Fibroblast of skin of abdomen (primary cell): Measurements from ENCODE around the gene FAAH2.
"Not testable (repeated sequence)": the region's sequence is repeated elsewhere in the genome, so short reads cannot be mapped to it uniquely, and the experiment has no call there.

Source experiments
- DNase-seq: peaks from one replicate; pipeline ENCODE4 v3.0.0-alpha.2; 2013

FAAH2 gene

DNA sequence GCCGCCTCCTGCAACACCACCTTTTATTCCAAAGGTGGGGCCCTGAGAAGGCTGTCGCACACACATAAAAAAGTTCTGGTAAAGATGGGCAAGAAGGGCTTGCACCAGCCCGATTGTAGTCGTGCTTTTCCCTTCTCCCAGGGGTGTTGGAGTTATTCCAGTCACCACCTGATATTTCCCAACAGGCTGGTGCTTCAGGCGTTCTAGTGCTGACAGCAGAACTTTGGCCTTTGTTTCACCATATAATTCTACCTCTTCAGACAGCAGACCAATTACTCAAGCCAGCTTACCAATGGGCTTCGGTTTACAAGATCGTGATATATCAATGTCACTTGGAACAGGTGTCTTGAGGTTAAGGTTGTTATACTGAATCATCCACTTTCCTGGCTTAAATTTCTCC lies 107.7 kb downstream of the FAAH2 start:
- DNase-seq, result not testable (repeated sequence)

GRCh38 chrX:57403191-57403590 lies 116.7 kb downstream of the FAAH2 start:
- not testable (repeated sequence) for DNase-seq

GRCh38 chrX:57406149-57406548 lies 119.6 kb downstream of the FAAH2 start:
- no peak for DNase-seq

- DNase-seq, result no peak
These were observed 131.3 kb downstream of the FAAH2 start for GRCh38 chrX:57417827-57418226.

DNA sequence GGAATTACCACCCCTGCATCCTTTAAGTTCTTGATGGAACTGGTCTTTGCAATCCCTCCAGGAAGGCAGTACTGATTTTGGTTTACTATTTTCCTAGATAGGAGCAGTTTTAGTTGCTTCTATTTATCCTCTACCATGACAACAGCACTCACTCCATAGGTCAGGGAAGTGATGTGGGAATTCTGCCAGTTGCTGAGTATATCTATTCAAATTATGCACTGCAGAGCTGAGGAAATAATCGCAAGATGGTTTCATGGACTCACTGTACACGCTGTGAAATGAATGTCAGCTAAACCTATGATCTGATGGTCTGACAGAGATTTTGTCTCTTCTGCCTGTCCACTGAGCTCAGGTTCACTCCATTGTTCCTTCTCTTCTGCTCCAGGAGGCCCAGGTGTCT lies 135.8 kb downstream of the FAAH2 start:
- no peak for DNase-seq

GRCh38 chrX:57422790-57423189 lies 136.3 kb downstream of the FAAH2 start:
- DNase-seq, result no peak

DNA sequence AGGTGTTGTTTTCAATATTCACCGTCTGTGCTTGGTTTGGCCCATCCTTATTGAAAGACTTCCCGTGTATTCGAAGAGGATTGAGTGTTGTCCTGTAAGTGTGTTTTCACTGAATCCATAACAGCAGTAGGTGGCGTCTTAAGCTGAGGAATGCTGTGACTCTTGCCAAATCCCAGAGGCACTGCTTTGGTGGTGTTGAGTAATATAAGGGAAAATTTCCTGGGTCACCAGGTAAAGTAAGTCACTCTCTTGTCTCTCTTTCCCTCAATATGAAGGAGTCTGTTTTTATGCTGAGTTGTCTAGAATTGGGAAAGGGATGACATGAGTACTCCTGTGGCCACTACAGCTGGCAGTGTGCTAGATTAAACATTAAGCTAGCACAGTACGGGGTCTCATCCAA lies 158.6 kb downstream of the FAAH2 start:
- DNase-seq, result no peak

DNA sequence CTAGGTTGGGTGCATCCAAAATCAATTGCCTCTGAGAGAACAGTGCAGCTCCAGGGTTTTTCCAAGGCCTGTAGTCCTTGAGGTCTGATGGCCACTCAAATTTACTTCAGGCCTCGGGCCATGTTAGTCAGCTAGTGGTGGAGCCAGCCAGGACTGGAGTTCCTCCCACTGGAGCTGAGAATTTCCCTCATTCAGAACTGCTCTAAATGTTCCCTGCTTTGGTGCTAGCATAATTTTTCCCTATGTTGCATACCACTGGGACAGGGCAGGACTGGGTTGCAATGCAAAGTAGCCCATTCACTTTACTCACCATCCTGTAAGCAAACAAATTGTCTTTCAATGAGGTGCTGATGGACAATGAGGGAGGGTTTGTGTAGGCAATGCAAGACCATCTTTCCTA lies 159.3 kb downstream of the FAAH2 start:
- no peak for DNase-seq

DNA sequence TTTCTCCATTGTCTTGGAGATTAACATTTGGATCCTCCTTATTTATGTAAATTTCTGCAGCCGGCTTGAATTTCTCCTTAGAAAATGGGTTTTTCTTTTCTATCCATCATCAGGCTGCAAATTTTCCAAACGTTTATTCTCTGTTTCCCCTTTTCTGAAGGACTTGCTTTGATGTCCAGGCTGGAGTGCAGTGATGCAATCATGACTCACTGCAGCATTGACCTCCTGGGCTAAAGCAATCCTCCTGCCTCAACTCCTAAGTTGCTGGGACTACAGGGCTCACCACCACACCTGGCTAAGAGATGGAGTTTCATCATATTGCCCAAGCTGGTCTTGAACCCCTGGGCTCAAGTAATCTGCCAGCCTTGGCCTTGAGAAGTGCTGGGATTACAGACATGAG lies 161.3 kb downstream of the FAAH2 start:
- no peak for DNase-seq

DNA sequence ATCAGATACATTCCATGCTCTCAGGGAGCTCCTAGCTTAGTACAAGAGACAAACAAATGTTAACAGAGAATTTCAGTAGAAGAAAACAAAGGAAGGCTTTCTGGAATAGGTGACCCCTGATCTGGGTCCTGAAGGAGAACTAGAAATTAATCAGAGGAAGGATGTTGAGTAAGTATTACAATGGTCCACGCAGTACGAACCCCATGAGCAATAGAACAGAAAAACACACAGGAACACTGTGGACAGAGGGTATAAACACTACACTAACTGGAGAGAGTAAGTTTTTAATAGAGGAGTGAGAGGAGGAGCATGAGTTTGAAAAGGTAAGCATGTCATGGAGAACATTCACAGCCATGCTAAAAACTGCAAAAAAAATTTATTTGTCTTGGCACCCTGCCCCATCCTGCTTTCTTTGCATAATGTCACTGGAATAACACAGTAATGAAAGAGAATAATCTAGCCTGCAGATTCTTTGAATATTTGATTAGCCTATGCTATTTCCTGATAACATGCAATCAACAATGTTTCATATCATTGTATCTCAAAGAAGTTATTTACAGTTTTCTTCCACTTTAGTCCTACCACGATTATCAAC lies 165.0 kb downstream of the FAAH2 start:
- DNase-seq, result no peak

DNA sequence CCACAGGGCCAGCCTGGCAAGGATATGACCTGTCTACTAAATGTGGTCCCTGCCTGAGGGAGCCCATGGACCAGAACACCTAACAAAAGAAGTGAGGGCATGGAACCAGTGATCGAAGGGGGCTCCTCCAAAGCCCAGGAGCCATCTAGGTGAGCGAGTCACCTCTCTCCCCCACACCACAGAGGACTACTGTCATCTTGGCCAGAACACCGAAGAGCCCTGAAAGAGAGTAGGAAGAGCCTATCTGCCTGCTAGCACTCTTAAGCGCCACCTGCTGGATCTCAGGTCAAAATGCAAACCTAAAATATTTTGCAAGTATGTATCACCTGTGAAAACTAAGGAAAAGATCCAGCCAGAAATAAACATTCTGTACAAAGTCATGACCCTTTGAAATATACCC lies 167.4 kb downstream of the FAAH2 start:
- no peak for DNase-seq

- no peak for DNase-seq
These were observed 195.0 kb downstream of the FAAH2 start for GRCh38 chrX:57481514-57481913.

DNA sequence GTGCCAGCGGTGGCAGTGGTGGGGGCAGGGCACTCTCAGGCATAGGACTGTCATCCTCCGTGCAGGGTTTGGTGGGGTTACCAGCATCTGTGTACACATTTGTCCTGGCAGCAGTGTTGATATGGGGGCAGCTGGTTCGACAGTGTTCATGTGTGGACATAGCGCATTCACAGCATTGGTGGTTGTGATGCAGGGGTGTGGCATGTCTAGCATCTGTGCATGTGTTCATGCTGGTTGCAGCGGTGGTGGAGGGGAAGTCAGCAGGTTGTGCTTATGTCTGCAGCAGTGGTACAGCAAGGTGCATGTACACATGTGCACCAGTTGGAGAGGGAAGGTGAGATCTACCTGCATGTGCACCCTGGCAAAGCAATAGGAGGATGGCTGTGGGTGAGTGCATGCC lies 230.0 kb downstream of the FAAH2 start:
- DNase-seq, result no peak

GRCh38 chrX:57519578-57520118 lies 233.1 kb downstream of the FAAH2 start:
- no peak for DNase-seq

- DNase-seq, result no peak
These were observed 242.3 kb downstream of the FAAH2 start for GRCh38 chrX:57528670-57529255.
